ENCODE data around the gene TFPI2.

The TFPI2 gene

GRCh38 chr7:93906267-93906666 is 15.7 kb upstream of the TFPI2 start, which contains the start of gene GNGT1:
GNGT1 (plus strand) TSS chr7:93906567; CDS start chr7:93906747, 180 bp downstream.
- no peak for DNase-seq (ENCODE audit: low read depth)

GRCh38 chr7:93902777-93903423 is 12.3 kb upstream of the TFPI2 start:
- DNase-seq (ENCODE audit: low read depth): no peak

GRCh38 chr7:93897680-93898079 is 7.1 kb upstream of the TFPI2 start:
- no peak for DNase-seq (ENCODE audit: low read depth)

GRCh38 chr7:93895859-93896600 is 5.5 kb upstream of the TFPI2 start:
- no peak for DNase-seq (ENCODE audit: low read depth)

GRCh38 chr7:93894966-93895640 is 4.5 kb upstream of the TFPI2 start:
- DNase-seq (ENCODE audit: low read depth): no peak

GRCh38 chr7:93894426-93894825 is 3.9 kb upstream of the TFPI2 start:
- DNase-seq (ENCODE audit: low read depth): no peak

- DNase-seq (ENCODE audit: low read depth): no peak
These were observed 501 bp downstream of the TFPI2 start for GRCh38 chr7:93890041-93890463.

- no peak for DNase-seq (ENCODE audit: low read depth)
These were observed 1.3 kb downstream of the TFPI2 start for GRCh38 chr7:93889261-93889660.

- DNase-seq (ENCODE audit: low read depth): no peak
These were observed 6.0 kb downstream of the TFPI2 start for GRCh38 chr7:93884541-93884940.

- DNase-seq (ENCODE audit: low read depth): no peak
These were observed 6.6 kb downstream of the TFPI2 start for GRCh38 chr7:93883917-93884345.

- DNase-seq (ENCODE audit: low read depth): no peak
These were observed 7.3 kb downstream of the TFPI2 start for GRCh38 chr7:93883078-93883916.

- DNase-seq (ENCODE audit: low read depth): no peak
These were observed 8.1 kb downstream of the TFPI2 start for GRCh38 chr7:93882468-93882867.

GRCh38 chr7:93879356-93879755 is 11.2 kb downstream of the TFPI2 start:
- DNase-seq (ENCODE audit: low read depth): no peak

GRCh38 chr7:93877742-93878141 is 12.8 kb downstream of the TFPI2 start:
- DNase-seq (ENCODE audit: low read depth): no peak

GRCh38 chr7:93873998-93874574 is 16.5 kb downstream of the TFPI2 start:
- DNase-seq (ENCODE audit: low read depth): no peak

- no peak for DNase-seq (ENCODE audit: low read depth)
These were observed 23.7 kb downstream of the TFPI2 start for GRCh38 chr7:93866886-93867285.

- no peak for DNase-seq (ENCODE audit: low read depth)
These were observed 27.9 kb downstream of the TFPI2 start for GRCh38 chr7:93862651-93863050.

GRCh38 chr7:93861325-93861949 is 29.1 kb downstream of the TFPI2 start:
- no peak for DNase-seq (ENCODE audit: low read depth)

GRCh38 chr7:93860261-93860660 is 30.3 kb downstream of the TFPI2 start:
- DNase-seq (ENCODE audit: low read depth): no peak

GRCh38 chr7:93858857-93859256 is 31.7 kb downstream of the TFPI2 start:
- no peak for DNase-seq (ENCODE audit: low read depth)

- DNase-seq (ENCODE audit: low read depth): no peak
These were observed 34.2 kb downstream of the TFPI2 start for GRCh38 chr7:93856323-93856722.

All from stimulated activated CD8-positive, alpha-beta memory T cell treated with anti-CD3 and anti-CD28 coated beads, Interleukin-12 subunit alpha, Interleukin-12 subunit beta, amount 100 ng/mL, for 1 hour (primary cell).